HepG2 (cell line): ENCODE data around the gene PRSS33.

Source experiments
- TBP ChIP-seq: sonication (generic); formaldehyde crosslinking; IDR thresholded peaks from 2 replicates; pipeline ENCODE4 v1.5.0; 2020; ENCODE audit warnings: missing genetic modification reagents
- TBX3 ChIP-seq: fragments of 450-650 bp; IDR thresholded peaks from 2 replicates; pipeline ENCODE4 v1.6.1; 2017; ENCODE audit warnings: antibody characterized with exemption, mild to moderate bottlenecking, inconsistent platforms, borderline replicate concordance
- TEAD2 ChIP-seq: sonication (generic); formaldehyde crosslinking; IDR thresholded peaks from 2 replicates; pipeline ENCODE4 v1.9.0; 2021; ENCODE audit warnings: missing genetic modification reagents
- ZNF30 ChIP-seq: sonication (generic); formaldehyde crosslinking; IDR thresholded peaks from 2 replicates; pipeline ENCODE4 v1.5.0; 2020; ENCODE audit warnings: mild to moderate bottlenecking, missing genetic modification reagents
- ZNF704 ChIP-seq: sonication (generic); formaldehyde crosslinking; IDR thresholded peaks from 2 replicates; pipeline ENCODE4 v1.8.1; 2023; ENCODE audit warnings: mild to moderate bottlenecking, inconsistent platforms, moderate library complexity, missing genetic modification reagents, borderline replicate concordance
- ZSCAN30 ChIP-seq: sonication (generic); formaldehyde crosslinking; IDR thresholded peaks from 2 replicates; pipeline ENCODE4 v1.5.0; 2020; ENCODE audit warnings: mild to moderate bottlenecking, missing genetic modification reagents

GRCh38 chr16:2827831-2828520 lies 40.6 kb upstream of the PRSS33 start:
- no peak for TF ChIP-seq TEAD2
- TF ChIP-seq ZSCAN30 (CRISPR knock-in tag) = no peak
- no peak for TF ChIP-seq TBX3
- TF ChIP-seq TBP (CRISPR knock-in tag) = no peak
- TF ChIP-seq ZNF30 (CRISPR knock-in tag) = no peak
- no peak for TF ChIP-seq ZNF704
